HG03066 (cell line): ENCODE data around the gene CNN2.

Source experiments
- ATAC-seq: cut with Tn5 transposase; IDR thresholded peaks from one replicate; pipeline ENCODE4 v1.9.1; 2021; ENCODE audit warnings: low read depth; ENCODE audit not compliant: unreplicated experiment

CNN2 gene

GRCh38 chr19:1025960-1026782, at the start of gene CNN2:
CNN2 (plus strand) TSS chr19:1026608; CDS start chr19:1026662, 54 bp downstream.
- ATAC-seq, result no peak

DNA sequence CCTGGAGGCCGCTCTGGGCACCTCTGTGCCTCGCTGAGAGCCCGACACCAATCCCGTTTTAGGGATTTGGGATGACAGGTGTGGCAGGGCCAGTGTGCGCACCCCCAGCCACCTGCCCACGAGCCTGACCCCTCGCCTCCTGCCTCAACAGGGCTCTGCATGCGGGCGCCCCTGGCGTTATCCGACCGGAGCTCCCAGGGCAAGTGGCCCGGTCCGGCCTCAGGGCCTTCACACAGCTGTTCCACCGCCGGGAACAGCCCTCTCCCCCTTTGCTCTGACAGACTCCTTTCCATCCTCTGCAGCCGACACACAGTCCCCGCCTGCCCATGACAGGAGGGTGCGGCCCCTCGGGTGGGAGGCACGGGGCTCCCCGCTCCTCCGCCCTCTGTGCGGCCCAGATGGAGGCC, 49.3 kb upstream of the CNN2 start:
- no peak for ATAC-seq

DNA sequence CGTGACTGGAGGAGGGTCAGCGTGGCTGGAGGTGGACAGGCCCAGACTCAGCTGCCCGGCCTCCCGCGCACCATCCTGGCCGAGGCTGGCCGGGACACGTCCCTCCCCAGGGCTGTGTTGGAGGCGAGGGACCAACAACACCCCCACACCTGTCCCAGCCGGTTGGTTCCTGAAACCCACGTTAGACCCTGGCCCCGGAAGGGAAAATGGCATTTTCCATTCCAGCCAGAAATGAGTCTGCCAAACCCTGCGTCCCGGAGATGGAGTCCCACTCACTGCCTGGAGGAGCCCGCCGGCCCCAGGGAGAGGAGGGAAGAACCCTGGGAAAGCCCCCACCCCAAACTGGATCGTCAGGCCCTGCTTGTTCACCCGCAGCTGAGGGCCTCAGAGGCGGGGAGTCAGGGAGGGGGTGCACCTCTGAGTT, 47.1 kb upstream of the CNN2 start:
- ATAC-seq, result no peak

GRCh38 chr19:980133-980998, 46.0 kb upstream of the CNN2 start:
- ATAC-seq, result no peak

GRCh38 chr19:982567-983170, 43.7 kb upstream of the CNN2 start:
- ATAC-seq, result no peak

GRCh38 chr19:984165-984967, 42.0 kb upstream of the CNN2 start, which contains the start of gene WDR18:
WDR18 (plus strand) TSS chr19:984345; CDS start chr19:984354, 9 bp downstream.
- ATAC-seq, result no peak

GRCh38 chr19:986083-986482, 40.3 kb upstream of the CNN2 start:
- ATAC-seq, result no peak

DNA sequence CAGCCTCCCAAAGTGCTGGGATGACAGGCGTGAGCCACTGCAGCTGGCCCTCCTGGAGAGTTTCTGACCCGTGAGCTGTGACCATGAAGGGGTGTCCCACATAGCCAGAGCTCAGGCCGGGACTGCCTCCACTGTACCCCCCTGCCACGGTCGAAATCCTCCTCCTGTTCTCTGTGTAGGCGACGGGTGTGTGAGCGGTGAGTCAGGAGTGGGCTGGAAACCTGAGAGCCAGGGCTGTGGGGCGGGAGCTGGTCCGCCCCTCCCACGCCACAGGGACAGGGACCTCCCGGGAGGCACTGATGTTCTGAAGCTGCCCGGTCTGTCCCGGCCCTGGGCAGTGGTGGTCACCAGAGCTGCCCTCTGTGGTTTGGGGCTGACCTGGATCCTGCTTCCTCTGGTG, 38.3 kb upstream of the CNN2 start:
- no peak for ATAC-seq

- no peak for ATAC-seq
Observed at GRCh38 chr19:988510-988909, 37.9 kb upstream of the CNN2 start.

DNA sequence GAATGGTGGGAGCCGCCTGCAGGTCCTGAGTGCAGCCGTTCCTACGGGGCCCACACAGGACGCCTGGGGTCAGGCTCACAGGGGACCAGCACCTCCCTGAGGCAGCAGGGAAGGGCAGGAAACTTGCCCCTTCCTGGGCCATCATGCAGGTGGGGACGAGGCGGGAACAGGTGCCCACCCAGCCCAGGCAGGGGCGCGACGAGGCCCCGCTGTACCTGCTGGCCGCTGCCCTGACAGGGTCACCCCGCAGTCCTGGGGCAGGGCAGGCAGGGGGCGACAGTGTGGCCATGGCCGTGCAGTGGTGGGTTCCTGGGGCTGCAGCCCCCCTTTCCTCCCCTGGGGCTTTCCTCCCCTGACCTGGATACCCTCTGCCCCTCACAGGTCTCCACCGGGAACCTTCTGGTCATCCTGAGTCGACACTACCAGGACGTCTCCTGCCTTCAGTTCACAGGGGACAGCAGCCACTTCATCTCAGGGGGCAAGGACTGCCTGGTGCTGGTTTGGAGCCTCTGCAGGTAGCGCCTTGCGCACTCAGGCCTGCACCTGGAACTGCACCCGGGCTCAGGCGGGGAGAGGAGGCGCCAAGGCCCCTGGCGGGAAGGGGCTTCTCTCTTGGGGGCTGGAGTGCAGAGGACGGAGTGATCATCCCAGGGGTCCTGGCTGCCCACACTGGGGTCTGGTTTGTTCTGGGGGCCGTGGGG, 36.9 kb upstream of the CNN2 start:
- no peak for ATAC-seq

GRCh38 chr19:990119-990571, 36.3 kb upstream of the CNN2 start:
- no peak for ATAC-seq

GRCh38 chr19:990746-991145, 35.7 kb upstream of the CNN2 start:
- ATAC-seq, result no peak

- ATAC-seq, result no peak
Observed at GRCh38 chr19:991174-991931, 35.1 kb upstream of the CNN2 start.

- ATAC-seq, result no peak
Observed at GRCh38 chr19:991932-992669, 34.3 kb upstream of the CNN2 start.

DNA sequence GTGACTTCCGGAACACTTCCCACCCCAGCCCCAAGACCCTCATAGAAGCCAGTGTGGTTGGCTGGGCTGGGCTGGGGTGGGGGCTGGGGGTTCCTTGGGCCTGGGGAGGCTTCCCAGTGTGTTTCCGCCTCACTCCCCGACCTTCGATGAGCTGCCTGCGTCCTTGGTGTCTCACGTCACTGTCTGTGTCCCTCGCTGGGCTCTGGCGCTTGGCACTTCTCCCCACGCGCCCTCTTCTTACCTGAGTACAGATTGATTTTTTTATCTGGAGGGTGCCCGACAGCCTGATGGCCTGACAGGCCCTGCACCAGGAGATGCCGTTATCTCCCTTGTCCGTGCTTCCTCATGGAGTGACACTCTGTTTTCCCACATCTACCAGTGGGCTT, 33.7 kb upstream of the CNN2 start:
- ATAC-seq, result no peak

GRCh38 chr19:993361-993830, 33.0 kb upstream of the CNN2 start:
- no peak for ATAC-seq

GRCh38 chr19:993831-994393, 32.5 kb upstream of the CNN2 start:
- no peak for ATAC-seq

DNA sequence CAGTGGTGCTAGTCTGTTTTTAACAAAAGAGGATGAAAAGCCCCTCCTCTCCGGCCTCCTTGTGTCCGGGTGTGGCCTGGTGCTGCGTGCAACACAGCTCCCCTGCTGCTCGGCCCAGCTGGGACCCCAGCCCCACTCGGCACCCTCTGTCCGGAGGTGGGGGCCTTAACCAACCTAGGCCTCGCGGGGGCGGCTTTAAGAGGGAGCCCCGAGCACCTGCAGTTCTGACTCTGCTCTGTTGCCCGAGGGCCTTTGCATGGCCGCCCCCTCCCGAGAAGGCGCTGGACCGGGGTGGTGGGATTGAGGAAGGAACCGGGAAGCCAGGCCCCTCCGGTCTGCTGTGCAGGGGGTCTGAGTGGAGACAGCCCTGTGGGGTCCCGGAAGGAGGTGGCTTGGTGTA, 31.9 kb upstream of the CNN2 start:
- no peak for ATAC-seq
